Measurements from ENCODE around the gene STEAP3. TPM values are rescaled to one million over a fixed set of nuclear protein-coding genes. Genes with fewer than 3 reads are reported as not detected.
A peak's percentile ranks its signal among the peaks of the same experiment; 100 is the strongest.

The STEAP3 gene
- total RNA-seq, 1 donor from 2014 or later, result 11.8 TPM

DNA sequence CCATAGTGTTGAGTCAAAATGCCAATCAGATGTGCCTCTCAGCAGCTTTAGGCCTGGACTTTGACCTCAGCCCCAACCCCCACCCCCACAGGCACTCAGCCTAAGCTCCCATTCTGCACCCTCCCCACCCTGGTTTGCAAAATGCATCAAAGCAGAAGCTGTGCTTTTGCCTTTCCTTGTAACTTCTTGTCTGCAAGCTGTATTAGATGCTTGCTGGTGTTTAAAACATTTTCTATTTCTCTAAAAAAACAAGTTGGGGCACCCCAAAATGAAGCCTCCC is 26.6 kb upstream of the STEAP3 start:
- ATAC-seq, result no peak
- DNase-seq, result no peak
- intact Hi-C loops (cut with micrococcal nuclease), result no loop called here

DNA sequence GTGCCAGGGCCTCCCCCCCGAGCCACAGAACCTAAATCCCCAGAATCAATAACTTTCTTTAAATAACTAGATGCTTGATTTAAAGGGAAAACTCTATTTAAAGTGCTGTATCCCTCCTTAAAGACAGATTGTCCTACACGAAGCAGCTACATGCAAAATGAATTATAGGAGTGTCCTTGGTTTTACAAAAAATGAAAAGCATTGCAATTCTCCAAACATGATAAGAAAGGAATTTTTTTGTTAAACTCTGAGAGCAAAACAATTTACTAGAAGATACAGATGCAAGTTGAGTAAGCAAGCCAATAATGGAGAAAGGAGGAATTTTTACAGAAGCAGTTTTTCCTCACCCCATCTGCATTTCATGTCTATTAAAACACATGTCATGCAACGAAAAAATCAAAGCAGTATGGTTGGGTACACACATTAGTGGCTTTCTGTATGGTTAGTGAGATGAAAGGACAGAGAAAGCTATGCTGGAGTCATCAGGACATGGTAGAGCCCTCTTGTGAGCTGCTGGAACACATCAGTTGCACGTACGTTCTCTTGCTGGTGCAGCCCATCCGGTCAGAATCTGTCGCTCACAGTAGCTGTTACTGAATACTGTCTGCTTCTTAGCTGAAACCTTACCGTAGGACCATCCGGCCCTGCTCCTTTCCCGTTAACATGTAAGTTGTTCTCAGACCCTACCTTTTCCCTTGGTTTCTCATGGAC is 25.9 kb upstream of the STEAP3 start:
- ATAC-seq (no peak), DNase-seq (no peak)
- intact Hi-C loops (cut with micrococcal nuclease), result no loop called here

DNA sequence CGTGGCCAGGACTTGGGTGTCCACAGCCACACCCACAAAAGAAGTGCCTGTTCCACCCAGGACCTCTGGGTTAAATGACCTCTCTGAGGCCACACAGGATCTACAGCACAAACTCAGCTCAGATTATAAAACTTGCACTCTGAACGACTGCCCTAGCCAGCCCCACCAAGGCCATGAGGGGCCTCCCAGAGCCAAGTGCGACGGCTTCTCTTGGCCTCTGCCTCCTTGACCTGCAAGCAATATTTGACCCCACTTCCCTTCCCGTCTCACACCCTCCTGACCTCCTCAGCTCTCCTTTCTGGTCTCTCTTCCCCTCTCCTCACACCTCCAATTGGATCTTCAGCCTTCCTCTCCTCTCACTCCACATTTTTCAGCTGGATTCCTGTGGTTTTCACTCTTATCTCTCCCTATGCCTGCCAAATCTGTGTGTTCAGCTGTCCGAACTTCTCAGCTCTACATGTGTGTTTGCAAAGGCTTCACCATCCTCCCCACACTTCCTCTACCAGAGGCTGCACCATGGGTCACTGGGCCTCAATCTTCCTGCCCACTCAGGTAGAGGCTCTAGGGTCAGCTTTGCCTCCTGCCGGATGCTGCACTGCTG is 25.3 kb upstream of the STEAP3 start:
- DNase-seq (no peak), ATAC-seq (peak; percentile 18)
- intact Hi-C loops (cut with micrococcal nuclease), result no loop called here

- no peak for ATAC-seq
- no peak for DNase-seq
- intact Hi-C loops (cut with micrococcal nuclease), result no loop called here
Observed at GRCh38 chr2:119201815-119202214, 21.8 kb upstream of the STEAP3 start.

DNA sequence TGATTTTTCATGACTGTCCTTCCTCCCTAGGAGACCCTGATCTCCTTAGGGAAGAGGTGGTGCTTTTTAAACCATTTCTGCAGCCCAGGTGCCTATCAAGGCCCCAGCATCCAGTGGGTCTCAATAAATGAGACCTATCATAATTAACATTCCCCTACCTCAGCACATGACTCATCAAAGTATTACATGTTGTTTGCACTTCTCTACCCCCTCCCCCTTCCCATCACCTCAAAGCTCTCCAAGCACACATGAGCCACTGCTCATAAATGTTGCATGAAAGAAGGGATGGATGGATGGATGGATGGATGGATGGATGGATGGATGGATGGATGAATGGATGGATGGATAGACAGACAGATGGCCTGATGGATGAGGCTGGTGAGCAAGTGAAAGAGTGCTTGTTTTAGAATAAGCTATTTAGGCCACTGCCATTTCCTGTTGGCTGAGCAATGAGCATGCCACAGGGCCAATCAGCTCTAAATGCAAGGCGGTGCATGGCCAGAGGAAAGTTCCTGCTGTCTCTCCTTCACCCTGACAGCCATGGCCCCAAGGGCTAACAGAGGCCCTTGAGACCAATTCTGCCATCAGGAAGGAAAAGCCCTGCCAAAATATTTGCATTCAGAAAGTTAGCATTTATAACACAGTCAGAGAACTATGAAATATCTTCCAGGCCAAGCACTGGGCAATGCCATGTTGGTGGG is 20.9 kb upstream of the STEAP3 start:
- ATAC-seq, result no peak
- no peak for DNase-seq

GRCh38 chr2:119204525-119204924 is 19.1 kb upstream of the STEAP3 start:
- ATAC-seq (no peak), DNase-seq (no peak)
- intact Hi-C loops (cut with micrococcal nuclease), result no loop called here

More for the DNA sequence above, 20.9 kb upstream of the STEAP3 start:
- intact Hi-C loops (cut with micrococcal nuclease), result no loop called here

DNA sequence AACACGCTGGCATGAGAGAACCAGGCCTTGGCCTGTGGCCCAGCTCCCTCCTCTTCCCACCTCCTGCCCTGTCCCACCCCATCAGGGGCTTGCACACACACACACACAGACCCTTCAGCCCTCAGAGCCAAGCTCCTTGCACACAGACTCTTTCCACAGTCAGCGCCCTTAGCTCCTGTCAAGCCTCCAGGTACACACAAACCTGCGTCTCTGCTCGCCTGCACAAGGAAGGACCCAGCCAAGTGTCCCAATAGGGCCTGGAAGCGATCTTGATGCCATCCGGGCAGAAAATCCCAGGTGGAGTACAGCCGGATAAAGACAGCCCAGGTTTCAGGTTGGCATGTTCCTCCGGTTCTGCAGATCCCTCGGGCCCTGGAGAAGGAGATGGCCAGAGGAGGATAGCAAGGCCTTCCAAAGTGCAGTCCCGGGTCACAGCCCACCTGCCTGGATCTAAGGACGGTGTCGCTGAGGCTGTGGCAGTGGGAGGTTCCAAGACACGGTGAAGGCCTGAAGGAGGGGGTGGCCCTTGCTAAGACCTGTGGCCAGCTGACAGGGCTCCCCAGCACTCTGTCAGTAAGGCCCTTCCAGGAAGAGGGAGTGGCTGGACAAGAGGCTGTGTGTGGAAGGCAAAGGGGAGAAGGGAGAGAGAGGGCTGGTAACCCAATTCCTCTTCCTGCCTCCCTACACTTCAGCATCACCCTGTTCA is 18.5 kb upstream of the STEAP3 start:
- no peak for ATAC-seq
- intact Hi-C loops (cut with micrococcal nuclease), result no loop called here

DNA sequence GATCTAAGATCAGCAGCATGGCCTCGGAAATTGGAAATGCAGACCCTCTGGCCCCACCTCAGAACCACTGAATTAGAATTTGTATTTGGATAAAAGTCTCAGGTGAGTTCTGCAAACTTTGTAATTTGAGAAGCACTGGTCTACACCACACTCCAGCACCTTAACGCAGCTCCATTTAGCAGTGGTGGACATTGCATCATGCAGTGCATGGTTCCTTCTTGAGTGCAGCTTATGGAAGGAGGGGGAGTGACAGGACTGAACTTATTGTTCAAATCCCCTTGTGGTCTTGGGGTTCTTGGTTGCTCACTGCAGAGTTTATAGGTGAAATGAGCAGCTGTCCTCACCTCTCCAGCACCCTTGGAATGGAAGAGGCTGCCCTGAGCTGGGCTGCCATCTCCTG is 17.4 kb upstream of the STEAP3 start:
- ATAC-seq (no peak), DNase-seq (no peak)
- intact Hi-C loops (cut with micrococcal nuclease), result no loop called here

More for the DNA sequence above, 18.5 kb upstream of the STEAP3 start:
- no peak for DNase-seq

DNA sequence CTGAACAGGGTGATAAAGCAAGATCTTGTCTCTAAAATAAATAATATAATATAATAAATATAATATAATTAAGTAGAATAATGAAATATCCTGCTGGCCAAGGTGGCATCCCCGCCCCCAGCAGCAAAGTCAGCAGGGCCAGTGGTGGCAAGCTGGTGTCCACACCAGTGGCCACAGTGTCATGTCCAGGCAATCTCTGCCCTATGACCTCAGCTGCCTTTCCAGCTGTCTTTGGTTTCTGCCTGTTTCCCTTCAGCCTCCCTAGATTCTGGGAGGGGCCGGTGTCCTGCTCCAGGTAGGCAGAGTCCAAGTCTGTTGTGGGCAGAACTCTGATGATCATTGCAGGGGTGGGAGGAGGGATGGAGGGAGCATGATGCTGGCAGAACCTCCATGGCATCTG is 16.2 kb upstream of the STEAP3 start:
- ATAC-seq (no peak), DNase-seq (no peak)
- intact Hi-C loops (cut with micrococcal nuclease), result no loop called here

- DNase-seq (no peak), ATAC-seq (no peak)
- intact Hi-C loops (cut with micrococcal nuclease), result no loop called here
Observed at GRCh38 chr2:119208791-119209203, 14.8 kb upstream of the STEAP3 start.

- DNase-seq (no peak), ATAC-seq (no peak)
- intact Hi-C loops (cut with micrococcal nuclease), result no loop called here
Observed at GRCh38 chr2:119212139-119212800, 11.4 kb upstream of the STEAP3 start.

DNA sequence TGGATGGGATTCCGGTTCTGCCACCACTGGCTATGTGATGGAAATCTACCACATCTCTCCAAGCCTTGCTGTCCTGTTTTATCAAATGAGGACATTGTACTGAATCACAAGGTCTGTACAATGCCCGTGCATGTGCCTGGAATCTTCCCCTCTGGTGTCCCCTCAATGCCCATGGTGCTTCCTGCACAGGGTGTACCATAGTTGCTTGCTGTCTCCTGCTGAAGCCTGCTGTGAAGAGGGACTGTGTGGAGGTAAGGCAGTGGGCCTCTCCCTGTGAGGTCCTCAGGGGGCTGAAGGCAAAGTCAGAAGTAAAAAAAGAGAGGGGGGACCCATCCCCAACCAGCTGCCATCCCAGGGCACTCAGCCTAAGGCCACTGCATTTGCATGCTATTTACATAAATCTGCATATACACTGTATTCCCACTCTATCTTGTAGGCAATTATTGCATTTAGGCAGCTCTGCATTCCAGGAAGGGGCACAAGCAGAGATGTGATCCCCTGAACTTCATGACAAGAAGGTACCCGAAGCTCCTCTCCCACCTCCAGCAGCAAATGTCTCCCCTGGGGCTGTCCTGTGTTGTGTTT is 9.1 kb upstream of the STEAP3 start:
- DNase-seq (no peak), ATAC-seq (no peak)
- intact Hi-C loops (cut with micrococcal nuclease), result no loop called here

GRCh38 chr2:119216994-119217393 is 6.6 kb upstream of the STEAP3 start:
- intact Hi-C loops (cut with micrococcal nuclease), result no loop called here

GRCh38 chr2:119218478-119219064 is 5.1 kb upstream of the STEAP3 start:
- ATAC-seq, result peak; percentile 81
- DNase-seq, result peak; percentile 53
- intact Hi-C loops (cut with micrococcal nuclease), result no loop called here

More at GRCh38 chr2:119216994-119217393, 6.6 kb upstream of the STEAP3 start:
- DNase-seq (no peak), ATAC-seq (no peak)

GRCh38 chr2:119219873-119220272 is 3.8 kb upstream of the STEAP3 start:
- intact Hi-C loops (cut with micrococcal nuclease), result no loop called here
- DNase-seq (no peak), ATAC-seq (no peak)

- no peak for DNase-seq
- ATAC-seq, result no peak
- intact Hi-C loops (cut with micrococcal nuclease), result no loop called here
Observed at GRCh38 chr2:119220720-119221301, 2.8 kb upstream of the STEAP3 start.

DNA sequence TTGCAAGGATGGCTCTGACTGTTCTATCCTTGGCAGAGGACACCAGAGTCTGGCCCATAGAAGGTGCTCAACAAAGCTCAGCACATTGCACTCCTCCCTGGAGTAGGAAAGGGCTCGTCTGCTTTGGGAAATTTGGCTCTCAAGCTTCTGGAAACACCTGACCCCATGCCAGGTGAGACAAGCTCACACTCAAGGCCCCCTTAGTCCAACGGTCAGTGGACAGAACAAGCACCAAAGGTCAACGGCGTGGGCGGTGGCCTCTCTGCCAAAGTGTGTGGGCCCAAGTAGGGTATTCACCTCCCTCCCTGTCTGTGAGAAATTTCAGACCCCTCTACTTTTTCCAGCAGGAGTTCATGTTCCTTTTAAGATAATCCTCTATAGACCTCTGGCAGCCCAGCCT is 2.0 kb upstream of the STEAP3 start:
- ATAC-seq (no peak), DNase-seq (no peak)
- intact Hi-C loops (cut with micrococcal nuclease), result no loop called here

GRCh38 chr2:119222213-119222612 is 1.4 kb upstream of the STEAP3 start:
- DNase-seq (no peak), ATAC-seq (no peak)
- intact Hi-C loops (cut with micrococcal nuclease), result no loop called here

Measured in left ventricle myocardium superior (tissue), 1 donor.